Activated naive CD4-positive, alpha-beta T cell treated with anti-CD3 and anti-CD28 coated beads, Interleukin-2, amount 10 ng/mL, durations not matched to agents 5 hours and 36 hours (primary cell): ENCODE measurements around the gene FADS3. TPM values are rescaled to one million over a fixed set of nuclear protein-coding genes. Genes with fewer than 3 reads are reported as not detected.

Experiments used
- microRNA-seq: library from miRNA; unstranded; fragments of <30 nt; microRNA quantifications from one replicate; pipeline ENCODE4 v1.2.0, GENCODE V29; 2022; ENCODE audit warnings: borderline microRNAs expressed, borderline replicate concordance
- total RNA-seq, 2 experiments: library from RNA; stranded (reverse); gene quantifications; one replicate each; pipeline ENCODE4 v1.2.3, GENCODE V29; 2021

FADS3 gene
- total RNA-seq, result 1 to 10 TPM; 4.6 to 5.4 TPM

GRCh38 chr11:61891331-61892084 is at the start of gene FADS3:
FADS3 (minus strand) TSS chr11:61891545; CDS start chr11:61891381, 164 bp downstream.

GRCh38 chr11:61917334-61918109 is 26.2 kb upstream of the FADS3 start, which contains the start of gene RAB3IL1:
RAB3IL1 (minus strand) TSS chr11:61917566; CDS start chr11:61917367, 199 bp downstream.

GRCh38 chr11:61827571-61828378 is 63.6 kb downstream of the FADS3 start, which contains the start of gene FADS2:
FADS2 (plus strand) TSS chr11:61828300; CDS start chr11:61828391, 91 bp downstream.

Small RNA genes lying within 50 kb of the gene (microRNA-seq; reads per million reads assigned to microRNA genes)
- gene MIR6746, result not detected

Other genes with a start within 250 kb of the FADS3 start
- gene DAGLA, start 211.2 kb downstream of the FADS3 start, total RNA-seq, result under 1 TPM; 0.30 to 0.36 TPM
- gene MYRF, start 138.9 kb downstream of the FADS3 start, total RNA-seq, result 1 to 10 TPM; 1.4 to 1.9 TPM
- gene TMEM258, start 98.9 kb downstream of the FADS3 start, total RNA-seq, result 100 to 1,000 TPM; 164 to 166 TPM
- gene FEN1, start 98.6 kb downstream of the FADS3 start, total RNA-seq, result 10 to 100 TPM; 74.9 to 77.2 TPM
- gene FADS1, start 74.5 kb downstream of the FADS3 start, total RNA-seq, result 10 to 100 TPM; 73.7 to 73.8 TPM
- gene FADS2, start 63.2 kb downstream of the FADS3 start, total RNA-seq, result 100 to 1,000 TPM; 250 to 266 TPM
- not detected for gene RAB3IL1, start 26.0 kb upstream of the FADS3 start, total RNA-seq
- gene BEST1, start 58.8 kb upstream of the FADS3 start, total RNA-seq, result under 1 TPM; 0.10 to 0.17 TPM
- gene FTH1, start 76.1 kb upstream of the FADS3 start, total RNA-seq, result 100 to 1,000 TPM; 887 to 889 TPM
- gene INCENP, start 232.5 kb upstream of the FADS3 start, total RNA-seq, result 100 to 1,000 TPM; 136 to 137 TPM